ENCODE measurements around the gene RFX8. TPM values are rescaled to one million over a fixed set of nuclear protein-coding genes. Genes with fewer than 3 reads are reported as not detected.

The RFX8 gene
- total and polyA plus RNA-seq, 10 of the 15 experiments (the other 5 are each of a cell fraction or from before 2014, with no cell fraction given): 0.19 TPM; not detected in 9

DNA sequence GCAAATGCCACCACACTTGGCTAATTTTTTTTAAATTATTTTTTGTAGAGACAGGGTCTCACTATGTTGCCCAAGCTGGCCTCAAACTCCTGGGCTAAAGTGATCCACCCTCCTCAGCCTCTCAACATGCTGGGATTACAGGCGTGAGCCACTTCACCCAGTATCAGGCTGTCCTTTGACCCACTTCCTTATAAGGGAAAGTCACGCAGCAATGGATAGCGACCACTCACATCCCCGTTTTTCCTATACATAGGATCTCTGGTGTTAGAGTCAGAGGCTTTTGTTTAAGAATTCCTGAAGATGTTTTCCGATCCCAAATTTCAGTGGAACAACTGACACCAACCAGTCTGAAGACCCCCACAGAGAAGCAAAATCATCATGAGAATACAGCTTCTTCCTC is 41.4 kb upstream of the RFX8 start:
- ChIA-PET POLR2A (no interaction called here), RAD21 (ENCODE audit: unreplicated experiment) (no interaction called here), CTCF (no interaction called here), SMC1A (ENCODE audit: uncharacterized antibody, unreplicated experiment) (no interaction called here)
- no peak overlapping the region for H2AFZ ChIP-seq (ENCODE audit: control insufficient read depth, low read depth, low read length)
- no peak overlapping the region for H3K4me2 ChIP-seq (ENCODE audit: control insufficient read depth, insufficient read depth)
- no peak overlapping the region for H3K4me3 ChIP-seq
- in situ Hi-C loops (cut with MboI) (no loop called here), intact Hi-C loops (cut with micrococcal nuclease; ENCODE audit: unreplicated experiment) (no loop called here)
- H3K4me1 ChIP-seq (ENCODE audit: control insufficient read depth, insufficient read depth, low read length): no peaks in the 10 kb centered on the region
- FAIRE-seq (no peak), DNase-seq (ENCODE audit: low read depth, low spot score) (no peak), ATAC-seq (no peak)
- no peaks in the 10 kb centered on the region for H3K9me3 ChIP-seq (replicated peaks; ENCODE audit: control insufficient read depth, insufficient read depth, low read length)
- TF ChIP-seq, protein P1, sequence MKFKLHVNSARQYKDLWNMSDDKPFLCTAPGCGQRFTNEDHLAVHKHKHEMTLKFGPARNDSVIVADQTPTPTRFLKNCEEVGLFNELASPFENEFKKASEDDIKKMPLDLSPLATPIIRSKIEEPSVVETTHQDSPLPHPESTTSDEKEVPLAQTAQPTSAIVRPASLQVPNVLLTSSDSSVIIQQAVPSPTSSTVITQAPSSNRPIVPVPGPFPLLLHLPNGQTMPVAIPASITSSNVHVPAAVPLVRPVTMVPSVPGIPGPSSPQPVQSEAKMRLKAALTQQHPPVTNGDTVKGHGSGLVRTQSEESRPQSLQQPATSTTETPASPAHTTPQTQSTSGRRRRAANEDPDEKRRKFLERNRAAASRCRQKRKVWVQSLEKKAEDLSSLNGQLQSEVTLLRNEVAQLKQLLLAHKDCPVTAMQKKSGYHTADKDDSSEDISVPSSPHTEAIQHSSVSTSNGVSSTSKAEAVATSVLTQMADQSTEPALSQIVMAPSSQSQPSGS (IDR thresholded peaks at IDR 0.05; ENCODE audit: low read length): no peak
- TF ChIP-seq ZZZ3 (IDR thresholded peaks at IDR 0.05; ENCODE audit: control insufficient read depth, insufficient read length, low read depth): no peak
- TF ChIP-seq STAT1 (conservative IDR thresholded peaks at IDR 0.05): no peak
- no peak for TF ChIP-seq CHD4 (IDR thresholded peaks at IDR 0.05)
- no peak for TF ChIP-seq KAT2A (conservative IDR thresholded peaks at IDR 0.05; ENCODE audit: control insufficient read depth, low read depth, low read length)
- TF ChIP-seq JUNB (IDR thresholded peaks at IDR 0.05): no peak
- H3K27me3 ChIP-seq (replicated peaks in 1 of 2; ENCODE audit: control insufficient read depth in 2 of 2, insufficient read depth in 2 of 2, low read length in 1 of 2): peaks cover 0 to 2% of the 10 kb centered on the region in 2 experiments; a peak in 2 of 4 replicates
- H4K20me1 ChIP-seq (ENCODE audit: control insufficient read depth, insufficient read depth): no peaks in the 10 kb centered on the region
- H3K79me2 ChIP-seq (ENCODE audit: control insufficient read depth, insufficient read depth, low read length): no peaks in the 10 kb centered on the region
- BruUV-seq (replicated peaks): no TSS peak
- H3K27ac ChIP-seq (ENCODE audit: control insufficient read depth, insufficient read depth): no peak overlapping the region
- 78% methylated on average over 5 of the region's 5 CpGs for WGBS (ENCODE audit: insufficient coverage, insufficient replicate concordance, low lambda C conversion rate, missing lambda C conversion rate)
- no peaks in the 10 kb centered on the region for H3K36me3 ChIP-seq (ENCODE audit: control insufficient read depth in 2 of 2, insufficient read depth in 2 of 2, low read length in 1 of 2)
- no peak overlapping the region for H3K9ac ChIP-seq (ENCODE audit: control insufficient read depth, insufficient read depth, low read length)

DNA sequence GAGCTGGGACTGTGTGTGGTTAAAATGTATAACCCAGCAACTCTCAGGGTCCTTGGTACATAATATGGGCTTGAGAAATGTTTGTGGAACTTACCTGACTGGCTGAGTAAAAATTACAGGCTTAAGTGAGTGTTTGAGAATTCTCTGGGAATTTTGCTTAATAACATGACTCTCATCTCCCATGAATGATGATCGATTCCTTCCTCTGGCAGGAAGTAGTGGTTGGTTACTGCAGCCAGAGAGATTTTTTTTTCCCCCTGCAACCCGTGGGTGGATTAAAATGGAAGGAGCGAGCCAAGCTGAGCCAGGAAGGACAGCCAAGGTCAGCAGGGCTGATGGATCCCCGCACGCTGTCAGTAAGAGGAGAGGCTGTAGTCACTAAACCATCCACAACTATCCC is 40.6 kb upstream of the RFX8 start:
- WGBS (ENCODE audit: insufficient coverage, insufficient replicate concordance, low lambda C conversion rate, missing lambda C conversion rate): 20% methylated on average over 5 of the region's 5 CpGs
- H3K9ac ChIP-seq (ENCODE audit: control insufficient read depth, insufficient read depth, low read length): no peak overlapping the region
- no peak overlapping the region for H3K4me3 ChIP-seq
- BruUV-seq (replicated peaks): no TSS peak
- POLR2A ChIA-PET: no interaction called here
- no peaks in the 10 kb centered on the region for H3K36me3 ChIP-seq (ENCODE audit: control insufficient read depth in 2 of 2, insufficient read depth in 2 of 2, low read length in 1 of 2)
- no peak for TF ChIP-seq CBX5 (IDR thresholded peaks at IDR 0.05; ENCODE audit: low read depth)
- TF ChIP-seq NFYA (IDR thresholded peaks at IDR 0.05; ENCODE audit: borderline replicate concordance, low read depth, low read length): no peak
- TF ChIP-seq, protein P2, sequence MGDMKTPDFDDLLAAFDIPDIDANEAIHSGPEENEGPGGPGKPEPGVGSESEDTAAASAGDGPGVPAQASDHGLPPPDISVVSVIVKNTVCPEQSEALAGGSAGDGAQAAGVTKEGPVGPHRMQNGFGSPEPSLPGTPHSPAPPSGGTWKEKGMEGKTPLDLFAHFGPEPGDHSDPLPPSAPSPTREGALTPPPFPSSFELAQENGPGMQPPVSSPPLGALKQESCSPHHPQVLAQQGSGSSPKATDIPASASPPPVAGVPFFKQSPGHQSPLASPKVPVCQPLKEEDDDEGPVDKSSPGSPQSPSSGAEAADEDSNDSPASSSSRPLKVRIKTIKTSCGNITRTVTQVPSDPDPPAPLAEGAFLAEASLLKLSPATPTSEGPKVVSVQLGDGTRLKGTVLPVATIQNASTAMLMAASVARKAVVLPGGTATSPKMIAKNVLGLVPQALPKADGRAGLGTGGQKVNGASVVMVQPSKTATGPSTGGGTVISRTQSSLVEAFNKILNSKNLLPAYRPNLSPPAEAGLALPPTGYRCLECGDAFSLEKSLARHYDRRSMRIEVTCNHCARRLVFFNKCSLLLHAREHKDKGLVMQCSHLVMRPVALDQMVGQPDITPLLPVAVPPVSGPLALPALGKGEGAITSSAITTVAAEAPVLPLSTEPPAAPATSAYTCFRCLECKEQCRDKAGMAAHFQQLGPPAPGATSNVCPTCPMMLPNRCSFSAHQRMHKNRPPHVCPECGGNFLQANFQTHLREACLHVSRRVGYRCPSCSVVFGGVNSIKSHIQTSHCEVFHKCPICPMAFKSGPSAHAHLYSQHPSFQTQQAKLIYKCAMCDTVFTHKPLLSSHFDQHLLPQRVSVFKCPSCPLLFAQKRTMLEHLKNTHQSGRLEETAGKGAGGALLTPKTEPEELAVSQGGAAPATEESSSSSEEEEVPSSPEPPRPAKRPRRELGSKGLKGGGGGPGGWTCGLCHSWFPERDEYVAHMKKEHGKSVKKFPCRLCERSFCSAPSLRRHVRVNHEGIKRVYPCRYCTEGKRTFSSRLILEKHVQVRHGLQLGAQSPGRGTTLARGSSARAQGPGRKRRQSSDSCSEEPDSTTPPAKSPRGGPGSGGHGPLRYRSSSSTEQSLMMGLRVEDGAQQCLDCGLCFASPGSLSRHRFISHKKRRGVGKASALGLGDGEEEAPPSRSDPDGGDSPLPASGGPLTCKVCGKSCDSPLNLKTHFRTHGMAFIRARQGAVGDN (IDR thresholded peaks at IDR 0.05): no peak
- no peak for TF ChIP-seq NFIC (IDR thresholded peaks at IDR 0.05; ENCODE audit: low read depth, low read length)
- TF ChIP-seq GATAD2B (conservative IDR thresholded peaks at IDR 0.05; ENCODE audit: low read depth): no peak
- no peak for TF ChIP-seq ZNF24 (IDR thresholded peaks at IDR 0.05)
- TF ChIP-seq, protein P3, sequence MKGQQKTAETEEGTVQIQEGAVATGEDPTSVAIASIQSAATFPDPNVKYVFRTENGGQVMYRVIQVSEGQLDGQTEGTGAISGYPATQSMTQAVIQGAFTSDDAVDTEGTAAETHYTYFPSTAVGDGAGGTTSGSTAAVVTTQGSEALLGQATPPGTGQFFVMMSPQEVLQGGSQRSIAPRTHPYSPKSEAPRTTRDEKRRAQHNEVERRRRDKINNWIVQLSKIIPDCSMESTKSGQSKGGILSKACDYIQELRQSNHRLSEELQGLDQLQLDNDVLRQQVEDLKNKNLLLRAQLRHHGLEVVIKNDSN (IDR thresholded peaks at IDR 0.05; ENCODE audit: borderline replicate concordance, extremely low read length, insufficient read depth, low read depth, low read length): no peak
- SMC1A ChIA-PET (ENCODE audit: uncharacterized antibody, unreplicated experiment): no interaction called here
- no peaks in the 10 kb centered on the region for H3K4me1 ChIP-seq (ENCODE audit: control insufficient read depth, insufficient read depth, low read length)
- ATAC-seq (no peak), DNase-seq (ENCODE audit: low read depth, low spot score) (no peak), FAIRE-seq (no peak)
- no peaks in the 10 kb centered on the region for H3K9me3 ChIP-seq (replicated peaks; ENCODE audit: control insufficient read depth, insufficient read depth, low read length)
- peaks cover 0 to 2% of the 10 kb centered on the region in 2 experiments; a peak in 2 of 4 replicates for H3K27me3 ChIP-seq (replicated peaks in 1 of 2; ENCODE audit: control insufficient read depth in 2 of 2, insufficient read depth in 2 of 2, low read length in 1 of 2)
- no peak overlapping the region for H3K4me2 ChIP-seq (ENCODE audit: control insufficient read depth, insufficient read depth)
- CTCF ChIA-PET: no interaction called here
- intact Hi-C loops (cut with micrococcal nuclease; ENCODE audit: unreplicated experiment): no loop called here
- no peak overlapping the region for H2AFZ ChIP-seq (ENCODE audit: control insufficient read depth, low read depth, low read length)
- H3K79me2 ChIP-seq (ENCODE audit: control insufficient read depth, insufficient read depth, low read length): no peaks in the 10 kb centered on the region
- no peaks in the 10 kb centered on the region for H4K20me1 ChIP-seq (ENCODE audit: control insufficient read depth, insufficient read depth)
- no peak overlapping the region for H3K27ac ChIP-seq (ENCODE audit: control insufficient read depth, insufficient read depth)
- RAD21 ChIA-PET (ENCODE audit: unreplicated experiment): no interaction called here
- in situ Hi-C loops (cut with MboI): no loop called here

All from GM12878 (cell line).